Natural killer cell (primary cell): ENCODE results near the gene BMX. TPM values are rescaled to one million over a fixed set of nuclear protein-coding genes. Genes with fewer than 3 reads are reported as not detected.

Experiments
- ATAC-seq, 3 donors: fragments of 150-1000 bp in 2 of 3; fragments of 200-7000 bp in 1 of 3; cut with Tn5 transposase; 1 replicate in 1 of 3; 2 replicates in 2 of 3; pipeline ENCODE4 v1.10.0; 2021; ENCODE audit warnings: mild to moderate bottlenecking in 2 of 3, moderate library complexity in 2 of 3
- DNase-seq, 2 donors: peaks; one replicate each; pipeline versions ENCODE4 v3.0.0 to v3.0.0-alpha.2; 2013 to 2021; ENCODE audit warnings: mixed read lengths in 1 of 2
- H3K27ac ChIP-seq: one replicate; pipeline ENCODE4 v1.5.1; 2013; ENCODE audit warnings: mild to moderate bottlenecking, low read length
- H3K27me3 ChIP-seq: one replicate; pipeline ENCODE4 v1.6.1; 2013; ENCODE audit warnings: low read length; ENCODE audit not compliant: control insufficient read depth, insufficient read depth
- H3K36me3 ChIP-seq: one replicate; pipeline ENCODE4 v1.6.1; 2013; ENCODE audit warnings: low read length; ENCODE audit not compliant: control insufficient read depth, insufficient read depth
- H3K4me1 ChIP-seq: one replicate; pipeline ENCODE4 v1.6.1; 2013; ENCODE audit warnings: low read length; ENCODE audit not compliant: control insufficient read depth, insufficient read depth
- H3K4me3 ChIP-seq: one replicate; pipeline ENCODE4 v1.5.1; 2013; ENCODE audit warnings: low read length
- H3K9me3 ChIP-seq: one replicate; pipeline ENCODE4 v1.6.1; 2013; ENCODE audit warnings: low read length; ENCODE audit not compliant: control insufficient read depth, insufficient read depth
- H3K27ac Mint-ChIP-seq, 2 donors: one replicate each; pipeline ENCODE4 v1.8.0; 2022; ENCODE audit warnings: mild to moderate bottlenecking in 2 of 2, mixed read lengths in 2 of 2, moderate library complexity in 1 of 2
- H3K27me3 Mint-ChIP-seq, 2 donors: one replicate each; pipeline ENCODE4 v1.8.0; 2022; ENCODE audit warnings: low read depth in 2 of 2, mixed read lengths in 2 of 2
- H3K36me3 Mint-ChIP-seq: one replicate; pipeline ENCODE4 v1.8.0; 2022; ENCODE audit warnings: mixed read lengths
- H3K4me1 Mint-ChIP-seq, 2 donors: one replicate each; pipeline ENCODE4 v1.8.0; 2022; ENCODE audit warnings: mixed read lengths in 2 of 2
- H3K4me3 Mint-ChIP-seq: one replicate; pipeline ENCODE4 v1.8.0; 2022; ENCODE audit warnings: mild to moderate bottlenecking, moderate library complexity, mixed read lengths
- H3K9me3 Mint-ChIP-seq, 2 donors: one replicate each; pipeline ENCODE4 v1.8.0; 2022; ENCODE audit warnings: mixed read lengths in 2 of 2
- CTCF ChIP-seq: fragments of 200-600 bp; IDR thresholded peaks from one replicate; pipeline ENCODE4 v1.8.0; 2022; ENCODE audit warnings: antibody characterized with exemption
- WGBS: methylation state at CpG from one replicate; pipeline ENCODE4 v1.1.7; 2013; ENCODE audit warnings: missing lambda C conversion rate; ENCODE audit not compliant: insufficient coverage; 5-methylcytosine and 5-hydroxymethylcytosine counted together
- intact Hi-C: fragments of 100-400 bp; cut with micrococcal nuclease; formaldehyde crosslinking; loops from one replicate; pipeline ENCODE4 v1.14.2; 2022
- total RNA-seq, 4 donors: library from RNA; stranded (reverse); fragments of 120-200 nt in 1 of 4; gene quantifications; one replicate each; pipeline versions ENCODE4 v1.2.3 to v1.2.4, GENCODE V29; 2013 to 2022

The BMX gene
- total RNA-seq, 3 donors from 2014 or later (not counting 1 experiment from before 2014, with no cell fraction given): 0.30 TPM; not detected in 2

- no peak for ATAC-seq
- Histone ChIP-seq H3K36me3 (no peaks in the 10 kb centered on the region), H3K4me1 (no peaks in the 10 kb centered on the region), H3K27me3 (no peaks in the 10 kb centered on the region), H3K27ac (no peak overlapping the region), H3K9me3 (no peaks in the 10 kb centered on the region), H3K4me3 (no peak overlapping the region)
- TF ChIP-seq CTCF: no peak
- no peak for DNase-seq
- Mint-ChIP-seq H3K9me3 (no peaks in the 10 kb centered on the region), H3K27me3 (peaks cover 3 to 34% of the 10 kb centered on the region in 2 donors), H3K36me3 (no peaks in the 10 kb centered on the region), H3K27ac (no peak overlapping the region), H3K4me1 (no peaks in the 10 kb centered on the region), H3K4me3 (no peak overlapping the region)
- intact Hi-C loops: no loop called here
- 80% methylated on average over 5 of the region's 5 CpGs for WGBS
These were observed 79.5 kb downstream of the BMX start for GRCh38 chrX:15579778-15580747.

- no peaks in the 10 kb centered on the region for H3K4me1 Mint-ChIP-seq
- no peak overlapping the region for H3K27ac Mint-ChIP-seq
- Histone ChIP-seq H3K4me3 (no peak overlapping the region), H3K36me3 (no peaks in the 10 kb centered on the region), H3K27me3 (no peaks in the 10 kb centered on the region), H3K27ac (no peak overlapping the region), H3K9me3 (no peaks in the 10 kb centered on the region), H3K4me1 (no peaks in the 10 kb centered on the region)
- no peaks in the 10 kb centered on the region for H3K9me3 Mint-ChIP-seq
- WGBS: 48% methylated on average over 2 of the region's 2 CpGs
- H3K36me3 Mint-ChIP-seq: no peaks in the 10 kb centered on the region
- TF ChIP-seq CTCF: no peak
- DNase-seq (no peak), ATAC-seq (no peak)
- intact Hi-C loops: no loop called here
- H3K4me3 Mint-ChIP-seq: no peak overlapping the region
- H3K27me3 Mint-ChIP-seq: peaks cover under 1 to 43% of the 10 kb centered on the region in 2 donors
These were observed 93.8 kb downstream of the BMX start for GRCh38 chrX:15594371-15594770.

GRCh38 chrX:15598026-15598425 is 97.4 kb downstream of the BMX start:
- Mint-ChIP-seq H3K27ac (no peak overlapping the region), H3K36me3 (no peaks in the 10 kb centered on the region), H3K4me1 (no peaks in the 10 kb centered on the region), H3K9me3 (no peaks in the 10 kb centered on the region), H3K27me3 (peaks cover 0 to 45% of the 10 kb centered on the region in 2 donors), H3K4me3 (no peak overlapping the region)
- TF ChIP-seq CTCF: no peak
- Histone ChIP-seq H3K4me1 (no peaks in the 10 kb centered on the region), H3K9me3 (no peaks in the 10 kb centered on the region), H3K27me3 (no peaks in the 10 kb centered on the region), H3K27ac (no peak overlapping the region), H3K36me3 (no peaks in the 10 kb centered on the region), H3K4me3 (no peak overlapping the region)
- DNase-seq (no peak), ATAC-seq (no peak)
- intact Hi-C loops: no loop called here
- 60% methylated on average over 1 of the region's 3 CpGs for WGBS
